Activated T-helper 1 cell treated with anti-CD3 and anti-CD28 coated beads, Interleukin-2, amount 50 U/mL, for 16 hours (primary cell): ENCODE results near the gene TAF6L.
"Not testable (repeated sequence)": the region's sequence is repeated elsewhere in the genome, so short reads cannot be mapped to it uniquely, and the experiment has no call there.

Experiments
- DNase-seq, 2 donors: peaks; one replicate each; pipeline ENCODE4 v3.0.0-alpha.2; 2020; ENCODE audit warnings: low read depth in 1 of 2, low spot score in 1 of 2

The TAF6L gene, protein sequence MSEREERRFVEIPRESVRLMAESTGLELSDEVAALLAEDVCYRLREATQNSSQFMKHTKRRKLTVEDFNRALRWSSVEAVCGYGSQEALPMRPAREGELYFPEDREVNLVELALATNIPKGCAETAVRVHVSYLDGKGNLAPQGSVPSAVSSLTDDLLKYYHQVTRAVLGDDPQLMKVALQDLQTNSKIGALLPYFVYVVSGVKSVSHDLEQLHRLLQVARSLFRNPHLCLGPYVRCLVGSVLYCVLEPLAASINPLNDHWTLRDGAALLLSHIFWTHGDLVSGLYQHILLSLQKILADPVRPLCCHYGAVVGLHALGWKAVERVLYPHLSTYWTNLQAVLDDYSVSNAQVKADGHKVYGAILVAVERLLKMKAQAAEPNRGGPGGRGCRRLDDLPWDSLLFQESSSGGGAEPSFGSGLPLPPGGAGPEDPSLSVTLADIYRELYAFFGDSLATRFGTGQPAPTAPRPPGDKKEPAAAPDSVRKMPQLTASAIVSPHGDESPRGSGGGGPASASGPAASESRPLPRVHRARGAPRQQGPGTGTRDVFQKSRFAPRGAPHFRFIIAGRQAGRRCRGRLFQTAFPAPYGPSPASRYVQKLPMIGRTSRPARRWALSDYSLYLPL

DNA sequence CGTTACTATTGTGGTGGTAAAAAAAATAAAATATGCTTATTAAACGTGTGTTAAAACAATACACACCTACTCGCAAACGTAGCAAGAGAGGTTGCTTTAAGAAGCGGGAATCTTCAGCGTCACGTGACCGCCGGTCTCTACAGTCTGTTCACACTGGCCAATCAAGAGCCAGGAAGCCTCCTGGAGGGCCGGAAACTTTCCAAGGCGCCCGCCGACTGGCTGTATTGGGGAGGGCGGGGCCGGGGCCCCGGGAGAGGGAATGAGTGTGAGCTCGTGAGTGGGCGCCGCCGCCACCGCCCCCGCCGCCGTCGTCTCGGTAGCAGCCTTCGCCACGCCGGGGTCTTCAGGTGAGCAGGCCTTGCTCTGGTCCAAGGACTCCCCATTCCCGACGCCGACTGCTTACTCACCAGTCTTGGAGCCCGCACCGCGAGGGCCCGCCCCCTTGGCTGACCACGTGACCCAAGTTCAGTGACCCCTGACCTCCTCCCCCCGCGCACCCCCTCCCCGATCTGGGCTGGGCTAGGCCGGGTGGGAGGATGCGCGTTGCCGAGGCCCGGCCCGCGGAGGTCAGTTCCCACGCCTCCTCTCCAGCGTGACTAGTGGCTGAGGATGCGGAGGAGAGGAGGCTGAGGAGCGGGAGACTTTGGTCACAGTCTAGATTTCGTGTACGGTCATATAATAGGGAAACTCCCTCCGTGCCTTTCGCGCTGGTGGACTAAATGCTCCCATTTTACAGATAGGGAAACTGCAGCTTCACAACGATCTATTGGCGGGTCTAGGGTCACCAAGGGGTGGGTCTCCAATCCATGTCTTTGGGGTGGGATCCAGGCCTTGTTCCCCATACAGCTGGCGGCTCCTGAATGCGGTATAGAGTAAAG is at the start of gene TAF6L:
TAF6L (plus strand) TSS at position 253 of the 878 bp plus-strand sequence. CDS start 4,388 bp downstream, outside the sequence.
- peak; percentile 87 to 88 for DNase-seq

DNA sequence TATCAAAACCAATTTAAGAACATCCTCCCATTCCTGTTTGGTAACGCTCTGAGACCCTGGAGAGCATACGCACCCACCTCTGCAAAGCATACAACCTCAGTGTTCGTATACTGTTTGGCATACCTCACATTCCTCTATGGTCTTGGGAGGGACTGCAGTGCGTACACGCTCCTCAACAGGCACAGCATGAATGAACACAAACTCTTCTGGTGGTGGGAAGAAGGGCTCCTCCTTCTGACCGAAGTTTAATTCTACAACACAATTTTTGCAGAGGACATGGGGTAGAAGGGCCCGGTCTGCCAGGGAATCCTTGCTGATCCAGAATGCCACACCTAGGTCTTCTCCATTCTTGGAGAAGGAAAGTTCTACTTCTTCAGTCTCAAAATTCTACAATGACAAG is 49.2 kb upstream of the TAF6L start:
- no peak for DNase-seq

DNA sequence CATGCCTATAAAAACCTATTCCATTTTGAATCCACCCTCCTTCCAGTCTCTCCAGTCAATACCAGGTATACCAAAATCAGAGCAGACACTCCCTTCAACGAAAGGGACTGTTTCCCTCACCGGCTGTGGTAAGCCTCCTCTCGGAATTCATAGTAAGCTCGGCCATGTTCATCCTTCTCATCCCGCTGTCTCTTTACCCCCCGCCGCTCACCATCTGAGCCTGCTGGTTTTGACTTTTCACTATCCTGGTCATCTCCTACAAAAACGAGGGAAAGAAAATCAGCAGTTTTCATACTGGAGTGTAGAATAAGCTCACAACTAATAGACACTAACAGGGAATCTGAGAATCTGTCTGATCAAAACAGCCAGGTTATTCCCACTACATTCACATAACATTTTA is 47.0 kb upstream of the TAF6L start:
- no peak for DNase-seq

DNA sequence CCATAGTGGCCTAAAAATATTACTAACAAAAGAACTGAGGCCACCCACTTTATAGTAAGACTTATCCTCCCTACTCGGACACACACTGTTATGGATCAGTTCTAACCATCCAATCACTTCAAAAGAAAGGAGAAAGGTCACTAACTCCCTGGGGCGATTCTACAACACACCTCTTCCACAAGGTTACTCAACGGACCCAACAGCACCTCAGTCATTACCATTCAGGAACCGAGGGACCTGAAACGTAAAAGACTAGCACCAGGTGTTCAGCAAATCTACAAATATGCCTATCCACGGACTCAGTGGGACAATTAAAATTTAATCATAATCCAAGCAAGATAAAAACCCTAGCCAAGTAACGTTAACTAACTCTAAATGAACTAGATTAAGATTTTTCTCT is 45.5 kb upstream of the TAF6L start:
- no peak for DNase-seq

DNA sequence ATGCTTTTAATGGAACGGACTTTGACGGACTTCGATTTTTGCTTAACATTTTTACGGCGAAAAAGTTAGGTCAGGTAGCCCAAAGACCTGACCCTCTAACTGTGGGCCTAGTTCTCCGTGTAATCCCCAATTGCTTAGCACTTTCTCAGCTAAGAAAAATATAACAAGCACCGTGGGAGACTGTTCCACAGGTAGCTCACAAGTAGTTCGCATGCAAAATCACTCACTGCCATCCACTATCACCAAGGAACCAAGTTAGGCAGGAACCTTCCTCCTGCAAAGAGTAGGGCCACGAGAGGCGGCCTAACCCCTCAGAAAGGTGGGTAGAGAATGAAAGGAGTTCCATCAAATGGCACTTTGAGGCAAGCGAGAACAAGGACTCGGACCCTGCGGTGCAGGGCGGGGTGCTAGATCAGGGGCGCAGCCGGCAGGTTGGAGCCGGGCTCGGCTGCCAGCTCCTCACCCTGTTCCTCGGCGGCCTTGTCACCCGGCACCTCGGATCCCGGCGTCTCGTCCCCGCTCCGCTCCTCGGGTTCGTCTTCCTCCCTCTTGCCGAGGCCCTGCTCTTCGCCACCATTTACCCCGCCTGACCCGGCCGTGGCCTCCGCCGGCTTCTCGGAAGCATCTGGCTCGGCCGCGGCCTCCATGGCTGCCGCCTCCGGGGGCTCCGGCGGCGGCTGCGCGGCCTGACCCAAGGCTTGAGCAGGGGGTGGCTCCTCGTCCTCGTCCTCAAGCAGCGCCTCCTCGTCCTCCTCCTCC is 44.9 kb upstream of the TAF6L start:
- DNase-seq: no peak

DNA sequence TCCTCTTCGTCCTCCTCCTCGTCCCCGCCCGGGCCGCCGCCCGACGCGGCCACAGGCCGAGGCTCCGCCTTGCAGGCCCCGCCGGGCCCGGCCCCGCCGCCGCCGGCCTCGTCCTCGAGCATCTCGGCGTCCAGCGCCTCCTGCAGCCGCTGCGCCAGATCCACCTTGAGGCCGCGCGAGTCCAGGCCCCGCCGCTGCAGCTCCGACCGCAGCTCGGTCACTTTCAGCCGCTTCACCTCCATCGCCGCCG is 44.4 kb upstream of the TAF6L start:
- DNase-seq: no peak

- peak; percentile 96 to 98 for DNase-seq
These were observed 43.9 kb upstream of the TAF6L start, which contains the start of gene HNRNPUL2 for GRCh38 chr11:62727165-62727871. Gene HNRNPUL2, minus strand, starts transcription at chr11:62727457. Its CDS starts 301 bp downstream, at chr11:62727156.

DNA sequence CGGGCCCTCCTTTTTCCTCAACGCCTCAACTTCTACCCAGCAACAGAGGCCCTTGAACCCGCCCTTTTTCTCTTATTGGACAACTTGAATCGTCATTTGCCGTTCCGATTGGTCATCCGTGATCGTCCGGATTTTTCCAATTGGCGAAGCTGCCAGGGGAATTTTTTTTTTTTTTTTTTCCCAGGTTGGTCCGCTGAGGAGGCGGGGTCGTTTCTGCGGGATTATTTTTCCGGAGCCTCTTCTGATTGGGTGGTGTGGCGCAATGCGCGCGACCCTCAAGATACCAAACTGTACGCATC is 43.4 kb upstream of the TAF6L start:
- DNase-seq: peak; percentile 50 to 67

DNA sequence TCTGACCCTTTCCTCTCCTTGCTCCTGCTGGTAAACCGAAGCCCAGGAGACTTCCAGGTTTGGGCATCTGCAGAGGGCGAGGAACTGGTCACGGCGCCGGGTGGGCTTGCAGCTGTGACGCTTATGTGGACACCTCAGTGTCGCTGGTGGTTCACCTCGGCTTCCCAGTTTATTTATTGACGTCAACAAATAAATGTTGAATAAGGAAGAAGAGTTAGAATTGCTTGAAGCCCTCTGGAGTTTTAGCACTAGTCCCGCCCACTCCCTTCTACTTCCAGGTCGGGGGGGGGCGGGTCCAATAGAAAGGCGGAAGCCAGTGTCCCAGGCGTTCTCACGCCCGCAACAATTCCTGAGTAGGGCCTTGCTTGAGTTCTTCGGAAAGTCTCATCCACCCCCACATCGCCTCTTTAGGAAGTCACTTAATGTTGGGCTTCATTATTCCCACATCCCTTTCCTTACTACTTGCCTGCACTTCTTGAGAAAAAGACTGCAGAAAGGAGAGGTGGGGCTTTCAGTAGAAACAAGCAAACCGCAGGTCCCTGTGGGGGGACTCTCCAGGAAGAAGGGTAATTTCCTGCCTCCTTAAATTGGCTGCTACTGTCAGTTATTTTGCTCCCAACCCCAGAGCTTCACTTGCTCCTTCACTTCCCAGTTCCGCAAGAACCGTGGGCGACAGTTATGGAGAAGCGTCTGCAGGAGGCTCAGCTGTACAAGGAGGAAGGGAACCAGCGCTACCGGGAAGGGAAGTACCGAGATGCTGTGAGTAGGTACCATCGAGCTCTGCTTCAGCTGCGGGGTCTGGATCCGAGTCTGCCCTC is 42.8 kb upstream of the TAF6L start, which contains the start of gene TTC9C:
TTC9C (plus strand) TSS at position 316 of the 818 bp plus-strand sequence; CDS start at position 679, 363 bp downstream.
- DNase-seq: peak; percentile 65 to 74

DNA sequence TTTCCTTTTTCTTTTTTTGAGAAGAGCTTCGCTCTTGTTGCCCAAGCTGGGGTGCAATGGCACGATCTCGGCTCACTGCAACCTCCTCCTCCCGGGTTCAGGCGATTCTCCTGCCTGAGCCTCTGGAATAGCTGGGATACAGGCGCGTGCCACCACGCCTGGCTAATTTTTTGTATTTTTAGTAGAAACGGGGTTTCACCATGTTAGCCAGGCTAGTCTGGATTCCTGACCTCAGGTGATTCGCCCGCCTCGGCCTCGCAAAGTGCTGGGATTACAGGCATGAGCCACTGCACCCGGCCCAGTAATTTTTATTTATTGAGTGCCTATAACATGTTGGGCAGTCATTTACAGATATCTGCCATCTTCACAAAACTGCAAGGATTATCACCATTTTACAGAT is 41.1 kb upstream of the TAF6L start:
- DNase-seq: not testable (repeated sequence)

DNA sequence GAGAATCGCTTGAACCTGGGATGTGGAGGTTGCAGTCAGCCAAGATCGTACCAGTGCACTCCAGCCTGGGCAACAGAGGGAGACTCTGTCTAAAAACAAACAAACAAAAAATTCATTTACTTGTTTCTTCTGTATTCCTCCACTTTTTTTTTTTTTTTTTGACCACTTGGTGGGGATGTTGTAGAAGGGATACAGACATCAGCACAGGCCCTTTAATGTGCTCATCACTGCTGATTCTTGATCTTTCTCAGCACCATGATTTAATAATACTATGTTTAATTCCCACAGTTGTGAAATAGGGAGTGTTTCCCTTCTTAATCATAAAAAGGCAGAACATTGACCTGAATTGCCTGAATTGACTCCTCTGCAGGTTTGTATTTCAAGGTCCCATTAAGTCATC is 38.4 kb upstream of the TAF6L start:
- no peak for DNase-seq

DNA sequence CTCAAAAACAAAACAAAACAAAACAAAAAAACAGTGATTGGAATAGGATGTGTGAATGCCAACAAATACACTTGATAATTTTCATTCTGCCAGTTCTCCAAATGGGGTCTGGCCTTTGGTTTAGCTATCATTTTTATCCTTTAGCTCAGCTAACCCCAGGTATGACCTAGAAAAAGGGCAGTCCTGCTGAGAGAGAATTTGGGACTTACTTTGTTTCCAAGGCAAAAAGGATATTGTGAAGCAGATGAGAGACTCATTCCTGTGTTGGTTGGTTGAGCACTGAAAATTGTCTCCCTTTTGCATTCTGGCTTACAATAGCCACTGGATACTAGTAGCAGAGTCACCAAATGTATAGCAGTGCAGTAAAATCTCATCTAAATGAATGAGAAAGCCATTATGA is 34.0 kb upstream of the TAF6L start:
- DNase-seq: no peak

DNA sequence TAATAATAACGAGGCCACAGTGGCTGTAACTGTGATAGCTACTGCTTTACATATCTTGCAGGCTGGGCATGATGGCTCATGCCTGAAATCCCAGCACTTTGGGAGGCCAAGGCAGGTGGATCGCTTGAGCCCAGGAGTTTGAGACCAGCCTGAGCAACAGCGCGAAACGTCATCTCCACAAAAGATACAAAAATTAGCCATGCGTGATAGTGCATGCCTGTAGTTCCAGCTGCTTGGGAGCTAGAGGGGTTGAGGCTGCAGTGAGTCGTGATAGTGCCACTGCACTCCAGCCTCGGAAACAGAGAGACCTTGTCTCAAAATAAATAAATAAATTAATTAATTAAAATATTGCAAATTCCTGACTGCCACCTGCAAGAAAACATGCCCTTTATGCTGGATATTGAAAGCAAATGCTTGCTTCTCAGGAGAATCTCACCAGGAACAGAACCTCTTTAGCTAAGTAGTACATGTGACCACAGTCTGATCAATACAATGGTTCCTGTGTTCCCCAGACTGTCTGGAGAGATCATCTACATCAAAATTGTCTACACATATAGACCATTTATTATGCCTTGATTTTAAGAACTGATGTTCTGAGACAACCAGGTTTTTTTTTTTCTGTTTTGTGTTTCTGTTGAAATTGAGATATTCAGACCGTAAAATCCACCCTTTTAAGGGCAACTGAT is 23.6 kb upstream of the TAF6L start:
- no peak for DNase-seq

DNA sequence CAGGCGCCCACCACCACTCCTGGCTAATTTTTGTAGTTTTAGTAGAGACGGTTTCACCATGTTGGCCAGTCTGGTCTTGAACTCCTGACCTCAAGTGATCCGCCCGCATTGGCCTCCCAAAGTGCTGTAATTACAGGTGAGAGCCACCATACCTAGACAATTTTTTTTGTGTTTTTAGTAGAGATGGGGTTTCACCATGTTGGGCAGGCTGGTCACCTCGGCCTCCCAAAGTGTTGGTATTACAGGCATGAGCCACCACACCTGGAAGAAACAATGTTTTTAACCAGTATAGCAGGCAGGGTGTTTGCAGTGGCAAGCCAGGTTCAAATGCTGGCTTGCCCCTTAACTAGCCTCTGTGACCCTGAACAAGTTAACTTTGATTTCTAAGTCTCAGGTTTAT is 21.3 kb upstream of the TAF6L start:
- DNase-seq: not testable (repeated sequence)

DNA sequence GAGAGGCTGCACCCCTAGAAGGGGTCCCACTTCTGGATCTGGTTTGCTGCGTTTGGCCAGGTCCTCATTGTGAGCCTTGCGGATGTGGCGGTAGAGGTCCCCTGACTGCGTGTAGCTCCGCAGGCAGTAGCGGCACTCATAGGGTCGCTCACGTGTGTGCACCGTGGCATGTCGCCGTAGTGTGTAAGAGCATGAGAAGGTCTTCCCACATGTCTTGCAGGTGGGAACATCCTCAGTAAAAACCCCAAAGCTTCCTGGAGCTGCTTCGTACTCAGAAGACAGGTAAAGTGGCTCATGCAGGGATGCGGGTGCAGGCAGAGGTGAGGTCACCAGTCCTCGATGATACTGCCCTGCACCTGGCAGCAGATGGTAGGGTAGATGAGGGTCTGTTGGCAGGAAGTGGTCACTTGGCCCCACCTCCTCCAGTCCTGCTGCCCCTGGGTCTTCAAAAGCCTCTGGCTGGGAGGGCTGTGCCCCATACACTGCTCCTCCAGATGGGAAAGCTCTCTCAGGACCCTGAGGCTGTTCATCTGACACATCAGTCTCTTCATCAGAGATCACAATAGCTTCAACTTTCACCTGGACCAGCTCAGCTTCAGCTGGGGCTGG is 18.9 kb upstream of the TAF6L start:
- DNase-seq: no peak

DNA sequence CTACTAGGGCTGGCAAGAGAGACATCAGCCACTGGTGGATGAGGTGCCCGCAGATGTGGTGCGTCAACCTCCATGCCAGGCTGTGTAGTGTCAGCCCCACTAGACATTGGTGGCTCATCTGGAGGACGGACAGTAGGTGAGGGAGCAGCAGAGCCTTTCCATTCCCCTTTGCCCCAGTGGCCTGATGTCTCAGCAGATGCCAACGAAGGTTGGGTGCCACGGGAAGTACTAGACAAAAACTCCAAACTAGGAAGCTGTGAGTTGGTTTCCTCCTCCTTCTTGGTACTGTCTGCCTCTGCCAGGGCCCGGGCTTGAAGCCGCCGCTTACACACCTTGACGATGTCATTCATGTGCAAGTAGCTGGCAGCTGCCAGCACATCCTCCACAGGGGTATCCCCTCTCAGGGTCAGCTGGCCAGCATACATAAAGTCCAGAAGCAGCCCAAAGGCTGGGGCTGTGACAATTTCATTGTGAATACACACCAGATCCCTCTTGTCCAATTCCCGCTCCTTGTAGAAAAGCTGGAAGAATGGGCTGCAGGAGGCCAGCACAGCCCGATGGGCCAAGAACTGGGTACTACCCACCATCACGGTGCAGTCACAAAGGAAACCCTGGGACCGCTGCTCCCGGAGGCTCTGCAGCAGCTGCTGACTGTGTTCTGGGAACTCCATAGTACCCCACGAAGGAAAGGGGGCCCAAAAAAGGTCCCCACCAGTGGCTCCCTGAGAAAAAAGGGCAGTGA is 18.0 kb upstream of the TAF6L start:
- DNase-seq: no peak

DNA sequence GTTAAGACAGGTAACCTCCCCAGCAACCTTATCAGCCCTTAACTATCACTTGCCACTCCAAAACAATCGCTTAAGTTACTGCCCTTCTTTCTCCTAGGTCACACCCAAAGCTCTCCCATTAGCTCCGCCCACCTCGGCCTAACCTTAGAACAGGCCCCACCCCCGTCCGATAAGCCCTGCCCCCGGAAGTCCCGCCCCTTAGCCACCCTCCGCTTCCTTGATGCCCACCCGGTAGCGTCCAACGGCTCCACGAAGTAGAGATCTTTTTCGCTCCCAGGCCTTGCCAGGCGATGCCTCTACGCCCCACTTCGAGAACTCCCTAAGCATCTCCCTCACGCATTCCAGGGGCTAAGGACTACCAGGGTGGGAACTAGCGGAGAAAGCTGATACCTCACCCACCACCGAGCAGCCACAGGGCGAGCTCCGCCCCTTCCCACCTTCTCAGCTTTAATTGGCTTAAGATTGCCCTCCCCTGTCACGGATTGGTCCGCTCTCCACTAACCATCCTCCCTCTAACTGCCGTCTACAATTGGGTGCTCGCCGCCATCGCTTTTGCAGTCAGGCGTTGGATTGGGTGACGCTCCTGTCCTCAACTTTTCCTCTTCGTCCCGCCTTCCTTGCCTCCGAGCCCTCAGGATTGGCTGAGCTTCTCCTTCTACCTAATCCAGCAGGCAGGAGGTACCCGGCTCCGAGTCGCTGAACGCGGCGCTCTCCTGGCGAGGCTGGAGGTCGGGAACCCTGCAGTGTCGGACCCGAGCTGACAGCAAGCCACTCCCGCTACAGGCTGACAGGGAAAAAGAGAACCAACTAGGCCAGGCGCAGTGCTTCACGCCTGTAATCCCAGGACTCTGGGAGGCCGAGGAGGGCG is 17.2 kb upstream of the TAF6L start, which contains the start of gene ZBTB3:
ZBTB3 (minus strand) TSS at position 425 of the 868 bp plus-strand sequence. CDS start 496 bp downstream, outside the sequence.
- DNase-seq: peak; percentile 91 to 95
